ENCODE data around the gene GGCX. TPM values are rescaled to one million over a fixed set of nuclear protein-coding genes. Genes with fewer than 3 reads are reported as not detected.

GGCX gene
- total and polyA plus RNA-seq, 2 of the 13 experiments (the other 11 are each of a cell fraction or from before 2014, with no cell fraction given): 72.5 to 103 TPM

GRCh38 chr2:85577386-85578242 is 16.3 kb upstream of the GGCX start, which contains the start of gene VAMP8 (continued):
- TF ChIP-seq RERE (CRISPR knock-in tag; IDR thresholded peaks at IDR 0.05; ENCODE audit: low read depth) (no peak), HOXA3 (CRISPR knock-in tag; IDR thresholded peaks at IDR 0.05) (no peak), GMEB2 (CRISPR knock-in tag; IDR thresholded peaks at IDR 0.05; ENCODE audit: low read depth) (no peak), ZSCAN9 (CRISPR knock-in tag; IDR thresholded peaks at IDR 0.05; ENCODE audit: borderline replicate concordance) (no peak), ZNF749 (CRISPR knock-in tag; IDR thresholded peaks at IDR 0.05; ENCODE audit: borderline replicate concordance) (no peak), NRL (CRISPR knock-in tag; IDR thresholded peaks at IDR 0.05; ENCODE audit: borderline replicate concordance) (peak; percentile 85), ZNF558 (CRISPR knock-in tag; IDR thresholded peaks at IDR 0.05; ENCODE audit: borderline replicate concordance) (0 out of 2 replicates have a peak, but pooled peaks have one; percentile 48), HNF1B (CRISPR knock-in tag; IDR thresholded peaks at IDR 0.05) (peak; percentile 64; the same call in 1 of the 2 replicates), PITX1 (CRISPR knock-in tag; IDR thresholded peaks at IDR 0.05) (no peak), GABPB1 (CRISPR knock-in tag; IDR thresholded peaks at IDR 0.05) (peak; percentile 31; the same call in 1 of the 2 replicates), ZNF549 (CRISPR knock-in tag; IDR thresholded peaks at IDR 0.05) (no peak), MAFG (CRISPR knock-in tag; IDR thresholded peaks at IDR 0.05) (no peak)

Measured in HepG2 (cell line).